Skin epidermis (tissue), 12 donors: ENCODE data around the gene CMSS1.
"Not testable (repeated sequence)": the region's sequence is repeated elsewhere in the genome, so short reads cannot be mapped to it uniquely, and the experiment has no call there.

Experiments
- H3K27ac ChIP-seq, 21 experiments: fragments of 200-600 bp; sonication (generic) in 11 of 21; one replicate each; pipeline ENCODE4 v1.5.0; 2020; ENCODE audit warnings: mild to moderate bottlenecking in 3 of 21, inconsistent platforms in 2 of 21, moderate library complexity in 2 of 21
- H3K4me3 ChIP-seq, 7 experiments: fragments of 200-600 bp; sonication (generic) in 2 of 7; one replicate each; pipeline ENCODE4 v1.5.0; 2020; ENCODE audit warnings: inconsistent platforms in 2 of 7, mild to moderate bottlenecking in 2 of 7, moderate library complexity in 1 of 7

Gene CMSS1

GRCh38 chr3:100209169-100209568, 391.5 kb downstream of the CMSS1 start:
- H3K27ac ChIP-seq = peak overlapping the region in 2 of 21 experiments; percentile 70 to 90
- no peak overlapping the region for H3K4me3 ChIP-seq

GRCh38 chr3:100209948-100210771, 392.5 kb downstream of the CMSS1 start:
- peak overlapping the region in 19 of 21 experiments; percentile 27 to 90 (median 64) for H3K27ac ChIP-seq

GRCh38 chr3:100210772-100211135, 393.1 kb downstream of the CMSS1 start:
- peak overlapping the region in 19 of 21 experiments; percentile 27 to 90 (median 64) for H3K27ac ChIP-seq
- H3K4me3 ChIP-seq = no peak overlapping the region

More at GRCh38 chr3:100209948-100210771, 392.5 kb downstream of the CMSS1 start:
- no peak overlapping the region for H3K4me3 ChIP-seq

- no peak overlapping the region for H3K27ac ChIP-seq
- H3K4me3 ChIP-seq = no peak overlapping the region
Observed at GRCh38 chr3:100213891-100214573, 396.4 kb downstream of the CMSS1 start.

- no peak overlapping the region for H3K27ac ChIP-seq
- H3K4me3 ChIP-seq = no peak overlapping the region
Observed at GRCh38 chr3:100214574-100214964, 396.9 kb downstream of the CMSS1 start.

- peak overlapping the region in 4 of 21 experiments; percentile 29 to 62 (median 50) for H3K27ac ChIP-seq
- no peak overlapping the region for H3K4me3 ChIP-seq
Observed at GRCh38 chr3:100216713-100217112, 399.1 kb downstream of the CMSS1 start.

- Histone ChIP-seq H3K27ac (no peak overlapping the region), H3K4me3 (no peak overlapping the region)
Observed at GRCh38 chr3:100221159-100221558, 403.5 kb downstream of the CMSS1 start.

GRCh38 chr3:100225193-100225592, 407.5 kb downstream of the CMSS1 start:
- Histone ChIP-seq H3K27ac (no peak overlapping the region), H3K4me3 (no peak overlapping the region)

GRCh38 chr3:100225883-100226282, 408.2 kb downstream of the CMSS1 start:
- Histone ChIP-seq H3K27ac (peak overlapping the region in 2 of 21 experiments; percentile 23 to 58), H3K4me3 (no peak overlapping the region)

- Histone ChIP-seq H3K27ac (peak overlapping the region in 4 of 21 experiments; percentile 14 to 72 (median 38)), H3K4me3 (no peak overlapping the region)
Observed at GRCh38 chr3:100226712-100227429, 409.2 kb downstream of the CMSS1 start.

- peak overlapping the region in 3 of 21 experiments; percentile 22 to 72 (median 55) for H3K27ac ChIP-seq
Observed at GRCh38 chr3:100227511-100227921, 409.9 kb downstream of the CMSS1 start.

GRCh38 chr3:100228247-100228646, 410.6 kb downstream of the CMSS1 start:
- no peak overlapping the region for H3K4me3 ChIP-seq
- no peak overlapping the region for H3K27ac ChIP-seq

More at GRCh38 chr3:100227511-100227921, 409.9 kb downstream of the CMSS1 start:
- H3K4me3 ChIP-seq = no peak overlapping the region

- not testable (repeated sequence) for H3K27ac ChIP-seq, H3K4me3 ChIP-seq
Observed at GRCh38 chr3:100229188-100229587, 411.5 kb downstream of the CMSS1 start.

- Histone ChIP-seq H3K27ac (no peak overlapping the region), H3K4me3 (no peak overlapping the region)
Observed at GRCh38 chr3:100230710-100231109, 413.0 kb downstream of the CMSS1 start.
